ENCODE results near the gene SLC6A16.

GRCh38 chr19:49337267-49338022 lies 12.5 kb upstream of the SLC6A16 start:
- TF ChIP-seq POLR2A (IDR thresholded peaks at IDR 0.05) (no peak), CTCF (IDR thresholded peaks at IDR 0.05) (no peak)

Data from breast epithelium (tissue), 3 donors.